Smooth muscle cell (in vitro differentiated cells): ENCODE data around the gene ISCU. TPM values are rescaled to one million over a fixed set of nuclear protein-coding genes. Genes with fewer than 3 reads are reported as not detected.

ENCODE experiments used
- DNase-seq: peaks from one replicate; lab custom pipeline; 2025; ENCODE audit not compliant: unreplicated experiment; lab: John Stamatoyannopoulos, UW
- H2AFZ ChIP-seq: fragments of 200-600 bp; sonication (generic); 2 replicates; pipeline ENCODE4 v1.6.0; 2016; ENCODE audit warnings: antibody characterized with exemption, low read depth, mild to moderate bottlenecking
- H3F3A ChIP-seq: fragments of 200-600 bp; sonication (generic); 2 replicates; pipeline ENCODE4 v1.6.0; 2017; ENCODE audit warnings: antibody characterized with exemption, low read depth
- H3K27ac ChIP-seq: fragments of 200-600 bp; sonication (generic); 2 replicates; pipeline ENCODE4 v1.5.1; 2016; ENCODE audit warnings: low read depth, mild to moderate bottlenecking
- H3K27me3 ChIP-seq: fragments of 200-600 bp; sonication (generic); 2 replicates; pipeline ENCODE4 v1.6.1; 2016; ENCODE audit warnings: low read depth, mild to moderate bottlenecking
- H3K36me3 ChIP-seq: fragments of 200-600 bp; sonication (generic); 2 replicates; pipeline ENCODE4 v1.5.1; 2016; ENCODE audit warnings: low read depth
- H3K4me1 ChIP-seq: fragments of 200-600 bp; sonication (generic); 2 replicates; pipeline ENCODE4 v1.5.1; 2016; ENCODE audit warnings: low read depth
- H3K4me2 ChIP-seq: fragments of 200-600 bp; sonication (generic); 2 replicates; pipeline ENCODE4 v1.6.0; 2016; ENCODE audit warnings: mild to moderate bottlenecking
- H3K4me3 ChIP-seq: fragments of 200-600 bp; sonication (generic); 2 replicates; pipeline ENCODE4 v1.5.1; 2016; ENCODE audit warnings: mild to moderate bottlenecking
- H3K79me2 ChIP-seq: fragments of 200-600 bp; sonication (generic); 2 replicates; pipeline ENCODE4 v1.6.0; 2016; ENCODE audit warnings: low read depth, mild to moderate bottlenecking
- H3K9ac ChIP-seq: fragments of 200-600 bp; sonication (generic); 2 replicates; pipeline ENCODE4 v1.6.0; 2016; ENCODE audit warnings: low read depth
- H3K9me3 ChIP-seq: fragments of 200-600 bp; sonication (generic); replicated peaks from 2 replicates; pipeline ENCODE4 v1.5.1; 2016; ENCODE audit warnings: low read depth
- H4K20me1 ChIP-seq: fragments of 200-600 bp; sonication (generic); 2 replicates; pipeline ENCODE4 v1.6.0; 2016; ENCODE audit warnings: low read depth
- WGBS: methylation state at CpG from one replicate; pipeline ENCODE4 v1.1.7; 2016; ENCODE audit warnings: low lambda C conversion rate; 5-methylcytosine and 5-hydroxymethylcytosine counted together
- polyA plus RNA-seq: library from polyadenylated mRNA; unstranded; fragments of >200 nt; fragmentation: Nextera tagmentation; extraction: Ambion mirVana; gene quantifications from 2 replicates; pipeline ENCODE4 v1.2.1, GENCODE V29; 2016
- total RNA-seq: library from RNA; depleted of rRNA; stranded (reverse); fragments of >200 nt; gene quantifications from 2 replicates; pipeline ENCODE4 v1.2.3, GENCODE V29; 2014
- TF ChIP-seq, protein P1 (sequence below): fragments of 200-600 bp; sonication (generic); IDR thresholded peaks from 2 replicates; pipeline ENCODE4 v1.5.1; 2017; ENCODE audit warnings: borderline replicate concordance, mild to moderate bottlenecking, antibody characterized with exemption; ENCODE audit not compliant: insufficient read depth, poor library complexity, severe bottlenecking

The ISCU gene
- total and polyA plus RNA-seq, 2 experiments from 2014 or later, result 138 to 140 TPM

DNA sequence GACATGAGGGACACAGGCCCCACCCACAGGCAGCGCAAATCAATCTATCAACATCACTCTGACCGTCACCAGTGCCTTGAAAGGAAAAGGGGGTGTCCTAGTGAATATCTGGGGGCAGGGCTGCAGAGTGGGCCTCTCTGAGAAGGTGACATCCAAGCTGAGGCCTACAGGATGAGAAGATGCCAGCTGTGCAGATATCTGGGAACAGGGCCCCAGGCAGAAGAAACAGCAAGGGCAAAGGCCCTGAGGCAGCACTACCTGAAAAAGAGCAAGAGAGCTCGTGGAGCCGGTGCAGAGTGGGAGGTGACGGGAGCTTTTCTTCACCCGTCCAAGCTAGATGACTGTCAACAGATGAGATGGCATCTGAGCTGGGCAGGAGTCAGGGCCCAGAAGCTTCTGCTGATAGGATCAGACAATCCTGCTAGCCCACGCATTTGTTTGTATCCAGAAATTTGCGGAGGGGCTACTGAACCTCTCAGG, 48.0 kb downstream of the ISCU start:
- Histone ChIP-seq H3K9me3 (no peaks in the 10 kb centered on the region), H3K9ac (no peak overlapping the region), H3K36me3 (no peaks in the 10 kb centered on the region), H3K79me2 (no peaks in the 10 kb centered on the region), H2AFZ (no peak overlapping the region), H3F3A (peaks cover 7% of the 10 kb centered on the region), H4K20me1 (no peaks in the 10 kb centered on the region), H3K4me2 (no peak overlapping the region), H3K4me1 (no peaks in the 10 kb centered on the region), H3K4me3 (no peak overlapping the region), H3K27ac (peak overlapping the region; percentile 64), H3K27me3 (no peaks in the 10 kb centered on the region)
- TF ChIP-seq, protein P1, sequence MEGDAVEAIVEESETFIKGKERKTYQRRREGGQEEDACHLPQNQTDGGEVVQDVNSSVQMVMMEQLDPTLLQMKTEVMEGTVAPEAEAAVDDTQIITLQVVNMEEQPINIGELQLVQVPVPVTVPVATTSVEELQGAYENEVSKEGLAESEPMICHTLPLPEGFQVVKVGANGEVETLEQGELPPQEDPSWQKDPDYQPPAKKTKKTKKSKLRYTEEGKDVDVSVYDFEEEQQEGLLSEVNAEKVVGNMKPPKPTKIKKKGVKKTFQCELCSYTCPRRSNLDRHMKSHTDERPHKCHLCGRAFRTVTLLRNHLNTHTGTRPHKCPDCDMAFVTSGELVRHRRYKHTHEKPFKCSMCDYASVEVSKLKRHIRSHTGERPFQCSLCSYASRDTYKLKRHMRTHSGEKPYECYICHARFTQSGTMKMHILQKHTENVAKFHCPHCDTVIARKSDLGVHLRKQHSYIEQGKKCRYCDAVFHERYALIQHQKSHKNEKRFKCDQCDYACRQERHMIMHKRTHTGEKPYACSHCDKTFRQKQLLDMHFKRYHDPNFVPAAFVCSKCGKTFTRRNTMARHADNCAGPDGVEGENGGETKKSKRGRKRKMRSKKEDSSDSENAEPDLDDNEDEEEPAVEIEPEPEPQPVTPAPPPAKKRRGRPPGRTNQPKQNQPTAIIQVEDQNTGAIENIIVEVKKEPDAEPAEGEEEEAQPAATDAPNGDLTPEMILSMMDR, result no peak
- DNase-seq, result no peak
- WGBS, result 74% methylated on average over 8 of the region's 8 CpGs

DNA sequence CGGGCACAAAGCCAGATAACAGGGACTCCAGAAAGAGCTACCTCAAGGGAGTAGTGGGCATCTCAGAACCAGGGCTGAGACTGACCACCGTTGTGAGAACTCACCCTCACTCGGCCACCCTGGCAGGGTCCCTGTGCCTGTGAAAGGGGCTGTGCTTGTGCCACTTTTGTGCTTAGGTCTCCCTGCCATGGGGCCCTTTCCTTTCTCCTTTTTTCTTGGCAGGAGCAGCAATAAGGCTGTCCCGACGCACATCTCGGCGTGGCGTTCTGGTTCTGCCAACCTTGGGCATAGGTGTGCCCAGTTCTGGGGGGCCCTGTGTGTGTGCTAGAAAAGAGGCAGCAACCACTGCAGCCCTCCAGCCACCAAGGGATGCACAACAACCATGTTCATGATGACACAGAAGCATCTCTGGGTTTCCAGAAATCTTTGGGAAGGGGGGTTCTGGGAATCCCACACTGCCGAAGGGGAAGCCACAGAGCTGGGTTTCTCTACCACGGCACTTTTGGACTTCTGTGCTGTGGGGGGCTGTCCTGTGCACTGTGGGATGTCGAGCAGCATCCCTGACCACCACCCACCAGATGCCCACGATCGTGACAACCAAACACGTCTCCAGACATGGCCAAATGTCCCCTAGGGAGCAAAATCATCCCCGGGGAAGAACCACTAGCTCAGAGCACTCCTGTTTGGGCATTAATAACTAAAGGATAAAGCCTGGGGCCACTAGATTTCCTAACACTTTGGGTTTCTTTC, 48.6 kb downstream of the ISCU start:
- no peaks in the 10 kb centered on the region for H3K4me1 ChIP-seq
- H3K4me2 ChIP-seq, result peak overlapping the region; percentile 46
- no peaks in the 10 kb centered on the region for H3K9me3 ChIP-seq
- H3F3A ChIP-seq, result peaks cover 7% of the 10 kb centered on the region
- H3K9ac ChIP-seq, result peak overlapping the region; percentile 34
- H3K36me3 ChIP-seq, result no peaks in the 10 kb centered on the region
- no peaks in the 10 kb centered on the region for H3K27me3 ChIP-seq
- H3K79me2 ChIP-seq, result no peaks in the 10 kb centered on the region
- H4K20me1 ChIP-seq, result no peaks in the 10 kb centered on the region
- H3K4me3 ChIP-seq, result no peak overlapping the region
- TF ChIP-seq, protein P1, result no peak
- no peak for DNase-seq
- WGBS, result 77% methylated on average over 15 of the region's 15 CpGs
- peak overlapping the region; percentile 64 for H3K27ac ChIP-seq
- H2AFZ ChIP-seq, result no peak overlapping the region

DNA sequence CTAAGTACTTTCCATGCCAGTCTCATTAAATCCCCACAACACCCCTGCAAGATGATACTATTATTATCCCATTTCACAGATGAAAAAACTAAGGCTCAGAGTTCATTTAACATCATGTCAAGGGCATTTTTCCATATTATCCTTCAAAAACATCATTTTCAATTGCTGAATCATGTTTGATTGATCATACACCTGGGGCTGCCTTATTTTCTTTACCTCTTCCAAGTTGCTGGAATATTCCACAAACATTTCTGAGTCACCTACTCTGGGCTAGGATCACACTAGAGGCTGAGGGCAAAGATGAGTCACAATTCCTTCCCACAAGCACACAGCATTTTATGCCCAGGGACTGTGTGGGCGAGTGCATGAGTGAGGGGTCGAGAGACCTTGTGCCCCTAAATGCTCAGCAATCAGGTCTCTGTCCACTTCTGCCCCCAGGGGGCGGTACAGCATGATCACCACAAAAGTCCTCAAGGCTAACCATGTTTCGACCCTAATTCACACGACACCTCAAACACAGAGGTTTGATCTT, 49.6 kb downstream of the ISCU start:
- Histone ChIP-seq H2AFZ (no peak overlapping the region), H3F3A (peaks cover 7% of the 10 kb centered on the region), H3K27ac (peak overlapping the region; percentile 64), H3K36me3 (no peaks in the 10 kb centered on the region), H3K4me3 (no peak overlapping the region), H3K4me2 (peak overlapping the region; percentile 46), H3K79me2 (no peaks in the 10 kb centered on the region), H3K4me1 (no peaks in the 10 kb centered on the region), H3K9ac (no peak overlapping the region), H3K27me3 (no peaks in the 10 kb centered on the region), H4K20me1 (no peaks in the 10 kb centered on the region), H3K9me3 (no peaks in the 10 kb centered on the region)
- DNase-seq, result no peak
- 26% methylated on average over 5 of the region's 5 CpGs for WGBS
- TF ChIP-seq, protein P1, result peak; percentile 56
